GM23338 (cell line): ENCODE results near the gene PRDX6. TPM values are rescaled to one million over a fixed set of nuclear protein-coding genes. Genes with fewer than 3 reads are reported as not detected.

ENCODE experiments used
- ATAC-seq: fragments of 200-7000 bp; cut with Tn5 transposase; 3 replicates; pipeline ENCODE4 v1.9.1; 2020
- DNase-seq: peaks from one replicate; pipeline ENCODE4 v3.0.0-alpha.2; 2015; ENCODE audit warnings: low spot score
- H2AFZ ChIP-seq: fragments of 200-600 bp; sonication (generic); 2 replicates; pipeline ENCODE4 v1.8.0; 2016; ENCODE audit warnings: antibody characterized with exemption, mild to moderate bottlenecking, moderate library complexity
- H3F3A ChIP-seq: fragments of 200-600 bp; sonication (generic); replicated peaks from 2 replicates; pipeline ENCODE4 v1.8.0; 2017; ENCODE audit warnings: antibody characterized with exemption, mixed run types, low read depth
- H3K27ac ChIP-seq: fragments of 200-600 bp; sonication (generic); 2 replicates; pipeline ENCODE4 v1.6.1; 2016; ENCODE audit warnings: low read depth
- H3K27me3 ChIP-seq: fragments of 200-600 bp; sonication (generic); 2 replicates; pipeline ENCODE4 v1.8.0; 2016; ENCODE audit warnings: mild to moderate bottlenecking, mixed run types, moderate library complexity; ENCODE audit not compliant: insufficient read depth
- H3K36me3 ChIP-seq: fragments of 200-600 bp; sonication (generic); 2 replicates; pipeline ENCODE4 v1.8.0; 2016; ENCODE audit warnings: mild to moderate bottlenecking; ENCODE audit not compliant: insufficient read depth
- H3K4me1 ChIP-seq: fragments of 200-600 bp; sonication (generic); 2 replicates; pipeline ENCODE4 v1.8.0; 2016; ENCODE audit warnings: mild to moderate bottlenecking, moderate library complexity; ENCODE audit not compliant: insufficient read depth
- H3K4me2 ChIP-seq: fragments of 200-600 bp; sonication (generic); 2 replicates; pipeline ENCODE4 v1.7.1; 2017; ENCODE audit warnings: mixed run types
- H3K4me3 ChIP-seq: fragments of 200-600 bp; sonication (generic); 2 replicates; pipeline ENCODE4 v1.6.1; 2016; ENCODE audit warnings: mixed run types
- H3K79me2 ChIP-seq: fragments of 200-600 bp; sonication (generic); replicated peaks from 2 replicates; pipeline ENCODE4 v1.8.0; 2017; ENCODE audit warnings: mild to moderate bottlenecking; ENCODE audit not compliant: insufficient read depth
- H3K9me2 ChIP-seq: fragments of 200-600 bp; sonication (generic); 2 replicates; pipeline ENCODE4 v1.8.0; 2017; ENCODE audit not compliant: insufficient read depth
- H4K20me1 ChIP-seq: fragments of 200-600 bp; sonication (generic); replicated peaks from 2 replicates; pipeline ENCODE4 v1.8.0; 2017; ENCODE audit warnings: mild to moderate bottlenecking; ENCODE audit not compliant: insufficient read depth
- H3K27ac Mint-ChIP-seq: 2 replicates; pipeline ENCODE4 v1.8.0; 2020; ENCODE audit warnings: inconsistent platforms, mild to moderate bottlenecking, moderate library complexity, mixed read lengths
- H3K27me3 Mint-ChIP-seq: 3 replicates; pipeline ENCODE4 v1.8.0; 2022; ENCODE audit warnings: low read depth, mild to moderate bottlenecking, moderate library complexity, mixed read lengths, inconsistent platforms; ENCODE audit not compliant: insufficient read depth, poor library complexity
- H3K36me3 Mint-ChIP-seq: 3 replicates; pipeline ENCODE4 v1.8.0; 2021; ENCODE audit warnings: low read depth, mild to moderate bottlenecking, inconsistent platforms, moderate library complexity, mixed read lengths
- H3K4me1 Mint-ChIP-seq: 3 replicates; pipeline ENCODE4 v1.8.0; 2020; ENCODE audit warnings: mild to moderate bottlenecking, inconsistent platforms, mixed read lengths
- H3K4me3 Mint-ChIP-seq: 3 replicates; pipeline ENCODE4 v1.8.0; 2021; ENCODE audit warnings: moderate library complexity, mild to moderate bottlenecking, inconsistent platforms, mixed read lengths
- H3K9me3 Mint-ChIP-seq: 3 replicates; pipeline ENCODE4 v1.8.0; 2020; ENCODE audit warnings: moderate library complexity, mild to moderate bottlenecking, inconsistent platforms, mixed read lengths
- CREB1 ChIP-seq: fragments of 250-450 bp; sonication (Bioruptor Pico); IDR thresholded peaks from 2 replicates; pipeline ENCODE4 v1.5.0; 2020; ENCODE audit warnings: low read depth, mild to moderate bottlenecking, moderate library complexity
- NANOG ChIP-seq: IDR thresholded peaks from 2 replicates; pipeline ENCODE4 v1.6.1; 2016; ENCODE audit warnings: antibody characterized with exemption, borderline replicate concordance
- POLR2AphosphoS5 ChIP-seq: IDR thresholded peaks from 2 replicates; pipeline ENCODE4 v1.6.1; 2016; ENCODE audit warnings: antibody characterized with exemption, low read depth
- STAT1 ChIP-seq: IDR thresholded peaks from one replicate; pipeline ENCODE4 v1.6.1; 2016; ENCODE audit warnings: antibody characterized with exemption; ENCODE audit not compliant: unreplicated experiment
- ZNF114 ChIP-seq: fragments of 250-450 bp; sonication (Bioruptor Pico); IDR thresholded peaks from 2 replicates; pipeline ENCODE4 v1.5.0; 2020; ENCODE audit warnings: mild to moderate bottlenecking, moderate library complexity
- ZNF331 ChIP-seq: fragments of 250-450 bp; sonication (Bioruptor Pico); IDR thresholded peaks from 2 replicates; pipeline ENCODE4 v1.5.0; 2020; ENCODE audit warnings: low read depth, mild to moderate bottlenecking, moderate library complexity
- polyA plus RNA-seq: library from polyadenylated mRNA; unstranded; fragments of >200 nt; fragmentation: Nextera tagmentation; extraction: Ambion mirVana; gene quantifications from 2 replicates; pipeline ENCODE4 v1.2.1, GENCODE V29; 2016
- total RNA-seq: library from RNA; depleted of rRNA; stranded (reverse); fragments of >200 nt; shearing (Covaris generic); gene quantifications from 2 replicates; pipeline ENCODE4 v1.2.3, GENCODE V29; 2014
- TF ChIP-seq, protein P1 (sequence below): fragments of 250-450 bp; sonication (Bioruptor Pico); IDR thresholded peaks from 2 replicates; pipeline ENCODE4 v1.5.0; 2020; ENCODE audit warnings: mild to moderate bottlenecking, moderate library complexity
- TF ChIP-seq, protein P2 (sequence below), 2 experiments: fragments of 200-600 bp in 1 of 2; sonication (generic) in 1 of 2; conservative IDR thresholded peaks; 2 replicates each; pipeline versions ENCODE4 v1.5.1 to v1.6.1; 2016 to 2017; ENCODE audit warnings: antibody characterized with exemption in 2 of 2, low read depth in 2 of 2, mild to moderate bottlenecking in 2 of 2, moderate library complexity in 1 of 2

PRDX6 gene
- total and polyA plus RNA-seq, 2 experiments from 2014 or later = 516 to 746 TPM

DNA sequence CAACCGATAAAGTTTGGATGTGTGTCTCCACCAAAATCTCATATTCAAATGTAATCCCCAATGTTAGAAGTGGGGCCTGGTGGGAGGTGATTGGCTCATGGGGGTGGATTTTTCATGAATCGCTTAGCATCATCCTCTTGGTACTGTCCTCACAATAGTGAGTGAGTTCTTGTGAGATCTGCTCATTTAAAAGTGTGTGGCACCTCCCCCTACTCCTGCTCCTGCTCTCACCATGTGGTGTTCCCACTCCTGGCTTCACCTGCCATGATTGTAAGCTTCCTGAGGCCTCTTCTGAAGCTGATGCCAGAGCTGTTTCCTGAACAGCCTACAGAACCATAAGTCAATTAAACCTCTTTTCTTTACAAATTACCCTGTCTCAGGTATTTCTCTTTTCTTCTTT lies 28.2 kb upstream of the PRDX6 start (continued):
- TF ChIP-seq, protein P1, sequence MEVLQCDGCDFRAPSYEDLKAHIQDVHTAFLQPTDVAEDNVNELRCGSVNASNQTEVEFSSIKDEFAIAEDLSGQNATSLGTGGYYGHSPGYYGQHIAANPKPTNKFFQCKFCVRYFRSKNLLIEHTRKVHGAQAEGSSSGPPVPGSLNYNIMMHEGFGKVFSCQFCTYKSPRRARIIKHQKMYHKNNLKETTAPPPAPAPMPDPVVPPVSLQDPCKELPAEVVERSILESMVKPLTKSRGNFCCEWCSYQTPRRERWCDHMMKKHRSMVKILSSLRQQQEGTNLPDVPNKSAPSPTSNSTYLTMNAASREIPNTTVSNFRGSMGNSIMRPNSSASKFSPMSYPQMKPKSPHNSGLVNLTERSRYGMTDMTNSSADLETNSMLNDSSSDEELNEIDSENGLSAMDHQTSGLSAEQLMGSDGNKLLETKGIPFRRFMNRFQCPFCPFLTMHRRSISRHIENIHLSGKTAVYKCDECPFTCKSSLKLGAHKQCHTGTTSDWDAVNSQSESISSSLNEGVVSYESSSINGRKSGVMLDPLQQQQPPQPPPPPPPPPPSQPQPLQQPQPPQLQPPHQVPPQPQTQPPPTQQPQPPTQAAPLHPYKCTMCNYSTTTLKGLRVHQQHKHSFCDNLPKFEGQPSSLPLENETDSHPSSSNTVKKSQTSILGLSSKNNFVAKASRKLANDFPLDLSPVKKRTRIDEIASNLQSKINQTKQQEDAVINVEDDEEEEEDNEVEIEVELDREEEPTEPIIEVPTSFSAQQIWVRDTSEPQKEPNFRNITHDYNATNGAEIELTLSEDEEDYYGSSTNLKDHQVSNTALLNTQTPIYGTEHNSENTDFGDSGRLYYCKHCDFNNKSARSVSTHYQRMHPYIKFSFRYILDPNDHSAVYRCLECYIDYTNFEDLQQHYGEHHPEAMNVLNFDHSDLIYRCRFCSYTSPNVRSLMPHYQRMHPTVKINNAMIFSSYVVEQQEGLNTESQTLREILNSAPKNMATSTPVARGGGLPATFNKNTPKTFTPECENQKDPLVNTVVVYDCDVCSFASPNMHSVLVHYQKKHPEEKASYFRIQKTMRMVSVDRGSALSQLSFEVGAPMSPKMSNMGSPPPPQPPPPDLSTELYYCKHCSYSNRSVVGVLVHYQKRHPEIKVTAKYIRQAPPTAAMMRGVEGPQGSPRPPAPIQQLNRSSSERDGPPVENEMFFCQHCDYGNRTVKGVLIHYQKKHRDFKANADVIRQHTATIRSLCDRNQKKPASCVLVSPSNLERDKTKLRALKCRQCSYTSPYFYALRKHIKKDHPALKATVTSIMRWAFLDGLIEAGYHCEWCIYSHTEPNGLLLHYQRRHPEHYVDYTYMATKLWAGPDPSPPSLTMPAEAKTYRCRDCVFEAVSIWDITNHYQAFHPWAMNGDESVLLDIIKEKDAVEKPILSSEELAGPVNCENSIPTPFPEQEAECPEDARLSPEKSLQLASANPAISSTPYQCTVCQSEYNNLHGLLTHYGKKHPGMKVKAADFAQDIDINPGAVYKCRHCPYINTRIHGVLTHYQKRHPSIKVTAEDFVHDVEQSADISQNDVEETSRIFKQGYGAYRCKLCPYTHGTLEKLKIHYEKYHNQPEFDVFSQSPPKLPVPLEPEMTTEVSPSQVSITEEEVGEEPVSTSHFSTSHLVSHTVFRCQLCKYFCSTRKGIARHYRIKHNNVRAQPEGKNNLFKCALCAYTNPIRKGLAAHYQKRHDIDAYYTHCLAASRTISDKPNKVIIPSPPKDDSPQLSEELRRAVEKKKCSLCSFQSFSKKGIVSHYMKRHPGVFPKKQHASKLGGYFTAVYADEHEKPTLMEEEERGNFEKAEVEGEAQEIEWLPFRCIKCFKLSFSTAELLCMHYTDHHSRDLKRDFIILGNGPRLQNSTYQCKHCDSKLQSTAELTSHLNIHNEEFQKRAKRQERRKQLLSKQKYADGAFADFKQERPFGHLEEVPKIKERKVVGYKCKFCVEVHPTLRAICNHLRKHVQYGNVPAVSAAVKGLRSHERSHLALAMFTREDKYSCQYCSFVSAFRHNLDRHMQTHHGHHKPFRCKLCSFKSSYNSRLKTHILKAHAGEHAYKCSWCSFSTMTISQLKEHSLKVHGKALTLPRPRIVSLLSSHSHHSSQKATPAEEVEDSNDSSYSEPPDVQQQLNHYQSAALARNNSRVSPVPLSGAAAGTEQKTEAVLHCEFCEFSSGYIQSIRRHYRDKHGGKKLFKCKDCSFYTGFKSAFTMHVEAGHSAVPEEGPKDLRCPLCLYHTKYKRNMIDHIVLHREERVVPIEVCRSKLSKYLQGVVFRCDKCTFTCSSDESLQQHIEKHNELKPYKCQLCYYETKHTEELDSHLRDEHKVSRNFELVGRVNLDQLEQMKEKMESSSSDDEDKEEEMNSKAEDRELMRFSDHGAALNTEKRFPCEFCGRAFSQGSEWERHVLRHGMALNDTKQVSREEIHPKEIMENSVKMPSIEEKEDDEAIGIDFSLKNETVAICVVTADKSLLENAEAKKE = no peak

DNA sequence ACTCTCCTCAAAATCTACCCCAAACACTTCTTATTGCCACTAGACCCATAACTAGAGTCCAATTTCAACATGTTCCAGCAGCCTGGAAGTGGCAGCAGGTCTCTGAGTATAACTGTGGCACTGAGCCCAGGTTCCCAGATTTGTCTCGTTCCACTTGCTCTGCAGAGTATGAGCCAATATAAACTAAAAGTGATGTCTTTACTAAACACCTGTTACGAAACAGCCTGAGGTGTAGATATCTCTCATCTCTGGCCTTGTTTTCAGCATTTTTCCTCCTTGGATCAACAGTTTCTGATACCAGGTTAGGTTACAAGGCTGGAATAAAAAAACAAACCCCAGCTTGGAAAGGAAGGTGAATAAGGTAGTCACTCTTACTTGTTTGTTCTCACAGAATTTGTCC lies 25.2 kb upstream of the PRDX6 start:
- peaks cover 3% of the 10 kb centered on the region for H3K27me3 Mint-ChIP-seq
- no peaks in the 10 kb centered on the region for H3K9me2 ChIP-seq
- ATAC-seq = no peak
- no peak for DNase-seq
- no peaks in the 10 kb centered on the region for H3K27me3 ChIP-seq
- H3K79me2 ChIP-seq = peaks cover 26% of the 10 kb centered on the region
- peaks cover 10% of the 10 kb centered on the region for H3K9me3 Mint-ChIP-seq
- H3K4me1 ChIP-seq = peaks cover 28% of the 10 kb centered on the region
- H3K4me2 ChIP-seq = no peak overlapping the region
- peaks cover 21% of the 10 kb centered on the region for H3K4me1 Mint-ChIP-seq
- no peak overlapping the region for H3K27ac ChIP-seq
- 0 out of 2 replicates have a peak, but pooled peaks cover 6% of the 10 kb centered on the region for H3F3A ChIP-seq
- no peak overlapping the region for H2AFZ ChIP-seq
- H3K36me3 ChIP-seq = peaks cover 3% of the 10 kb centered on the region; the same call in 1 of the 2 replicates
- no peak overlapping the region for H3K4me3 Mint-ChIP-seq
- no peak overlapping the region for H3K27ac Mint-ChIP-seq
- H3K4me3 ChIP-seq = no peak overlapping the region
- peaks cover 31% of the 10 kb centered on the region for H3K36me3 Mint-ChIP-seq
- no peaks in the 10 kb centered on the region for H4K20me1 ChIP-seq
- no peak for TF ChIP-seq CREB1 (CRISPR knock-in tag)
- TF ChIP-seq, protein P1 = no peak
- TF ChIP-seq POLR2AphosphoS5 = no peak
- no peak for TF ChIP-seq ZNF114 (CRISPR knock-in tag)
- no peak for TF ChIP-seq ZNF331
- TF ChIP-seq, protein P2, sequence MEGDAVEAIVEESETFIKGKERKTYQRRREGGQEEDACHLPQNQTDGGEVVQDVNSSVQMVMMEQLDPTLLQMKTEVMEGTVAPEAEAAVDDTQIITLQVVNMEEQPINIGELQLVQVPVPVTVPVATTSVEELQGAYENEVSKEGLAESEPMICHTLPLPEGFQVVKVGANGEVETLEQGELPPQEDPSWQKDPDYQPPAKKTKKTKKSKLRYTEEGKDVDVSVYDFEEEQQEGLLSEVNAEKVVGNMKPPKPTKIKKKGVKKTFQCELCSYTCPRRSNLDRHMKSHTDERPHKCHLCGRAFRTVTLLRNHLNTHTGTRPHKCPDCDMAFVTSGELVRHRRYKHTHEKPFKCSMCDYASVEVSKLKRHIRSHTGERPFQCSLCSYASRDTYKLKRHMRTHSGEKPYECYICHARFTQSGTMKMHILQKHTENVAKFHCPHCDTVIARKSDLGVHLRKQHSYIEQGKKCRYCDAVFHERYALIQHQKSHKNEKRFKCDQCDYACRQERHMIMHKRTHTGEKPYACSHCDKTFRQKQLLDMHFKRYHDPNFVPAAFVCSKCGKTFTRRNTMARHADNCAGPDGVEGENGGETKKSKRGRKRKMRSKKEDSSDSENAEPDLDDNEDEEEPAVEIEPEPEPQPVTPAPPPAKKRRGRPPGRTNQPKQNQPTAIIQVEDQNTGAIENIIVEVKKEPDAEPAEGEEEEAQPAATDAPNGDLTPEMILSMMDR (conservative IDR thresholded peaks at IDR 0.05; ENCODE audit: low read depth in 2 of 2) = no peak
- no peak for TF ChIP-seq STAT1
- TF ChIP-seq NANOG = no peak
